Karpas-422 (cell line): ENCODE measurements around the gene SPOP. TPM values are rescaled to one million over a fixed set of nuclear protein-coding genes. Genes with fewer than 3 reads are reported as not detected.
"Not testable (repeated sequence)": the region's sequence is repeated elsewhere in the genome, so short reads cannot be mapped to it uniquely, and the experiment has no call there.

ENCODE experiments used
- DNase-seq: peaks from one replicate; pipeline ENCODE4 v3.0.0-alpha.2; 2015
- H2AFZ ChIP-seq: fragments of 200-600 bp; sonication (generic); 2 replicates; pipeline ENCODE4 v1.6.1; 2014; ENCODE audit warnings: antibody characterized with exemption, low read length, mixed read lengths
- H3K27ac ChIP-seq: fragments of 200-600 bp; sonication (generic); 2 replicates; pipeline ENCODE4 v1.5.1; 2014; ENCODE audit warnings: mild to moderate bottlenecking, low read length, moderate library complexity
- H3K27me3 ChIP-seq: fragments of 200-600 bp; sonication (generic); 2 replicates; pipeline ENCODE4 v1.6.1; 2014; ENCODE audit warnings: low read length, mixed read lengths
- H3K36me3 ChIP-seq: fragments of 200-600 bp; sonication (generic); 2 replicates; pipeline ENCODE4 v1.6.1; 2014; ENCODE audit warnings: low read length, mixed read lengths; ENCODE audit not compliant: insufficient read depth
- H3K4me1 ChIP-seq: fragments of 200-600 bp; sonication (generic); 2 replicates; pipeline ENCODE4 v1.6.1; 2014; ENCODE audit warnings: mild to moderate bottlenecking, low read length, mixed read lengths
- H3K4me2 ChIP-seq: fragments of 200-600 bp; sonication (generic); 2 replicates; pipeline ENCODE4 v1.6.1; 2014; ENCODE audit warnings: low read length, low read depth, mild to moderate bottlenecking; ENCODE audit not compliant: poor library complexity, severe bottlenecking
- H3K4me3 ChIP-seq: fragments of 200-600 bp; sonication (generic); 2 replicates; pipeline ENCODE4 v1.5.1; 2014; ENCODE audit warnings: mild to moderate bottlenecking, antibody characterized with exemption, low read length, mixed read lengths
- H3K79me2 ChIP-seq: fragments of 200-600 bp; sonication (generic); 2 replicates; pipeline ENCODE4 v1.6.1; 2014; ENCODE audit warnings: mild to moderate bottlenecking, low read length, mixed read lengths
- H3K9ac ChIP-seq: fragments of 200-600 bp; sonication (generic); 2 replicates; pipeline ENCODE4 v1.6.0; 2014; ENCODE audit warnings: low read length
- H3K9me2 ChIP-seq: fragments of 200-600 bp; sonication (generic), shearing (Covaris generic); replicated peaks from 2 replicates; pipeline ENCODE4 v1.6.0; 2014; ENCODE audit warnings: mild to moderate bottlenecking, low read length, moderate library complexity; ENCODE audit not compliant: insufficient read depth
- H3K9me3 ChIP-seq: fragments of 300-700, 200-600 bp; sonication (generic); 2 replicates; pipeline ENCODE4 v1.6.1; 2014; ENCODE audit warnings: low read length, mixed read lengths
- H4K20me1 ChIP-seq: fragments of 200-600 bp; sonication (generic); 2 replicates; pipeline ENCODE4 v1.6.1; 2014; ENCODE audit warnings: mild to moderate bottlenecking, antibody characterized with exemption, low read length, low read depth; ENCODE audit not compliant: insufficient read depth
- total RNA-seq: library from RNA; depleted of rRNA; stranded (reverse); fragments of >200 nt; shearing (Covaris generic); gene quantifications from 2 replicates; pipeline ENCODE4 v1.2.3, GENCODE V29; 2014; ENCODE audit warnings: low replicate concordance

The SPOP gene
- total RNA-seq, 1 experiment from 2014 or later, result 49.0 TPM

DNA sequence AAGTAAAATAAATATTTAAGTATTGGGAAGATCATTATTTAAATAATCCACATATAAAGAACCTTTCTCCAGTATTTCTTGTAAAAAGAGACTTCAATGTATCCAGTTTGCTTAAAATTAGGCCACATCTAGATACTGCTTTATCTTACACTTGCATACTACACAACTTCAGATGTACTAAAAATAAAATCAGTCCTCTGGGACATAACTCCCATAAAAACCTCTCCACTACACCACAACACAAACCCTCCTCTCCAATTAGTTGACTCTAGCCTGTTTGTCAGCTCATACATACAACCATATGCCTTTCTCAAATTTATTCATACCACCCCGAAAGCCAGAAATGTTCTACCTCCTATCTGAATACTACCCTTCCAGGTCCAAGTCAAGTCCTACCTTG, 21.6 kb downstream of the SPOP start:
- no peak overlapping the region for H3K27ac ChIP-seq
- no peak for DNase-seq
- peaks cover 5% of the 10 kb centered on the region; the same call in 1 of the 2 replicates for H3K9me2 ChIP-seq
- H3K79me2 ChIP-seq, result peaks cover 97% of the 10 kb centered on the region
- no peak overlapping the region for H3K4me2 ChIP-seq
- no peak overlapping the region for H3K4me3 ChIP-seq
- no peaks in the 10 kb centered on the region for H3K9me3 ChIP-seq
- 0 out of 2 replicates have a peak, but pooled peaks cover 3% of the 10 kb centered on the region for H3K36me3 ChIP-seq
- no peak overlapping the region for H3K9ac ChIP-seq
- peaks cover 21% of the 10 kb centered on the region for H3K4me1 ChIP-seq
- no peaks in the 10 kb centered on the region for H3K27me3 ChIP-seq
- no peak overlapping the region for H2AFZ ChIP-seq
- H4K20me1 ChIP-seq, result peaks cover 7% of the 10 kb centered on the region; the same call in 1 of the 2 replicates

GRCh38 chr17:49647256-49647585, 30.7 kb downstream of the SPOP start:
- Histone ChIP-seq H3K79me2 (peaks cover 96% of the 10 kb centered on the region), H3K4me1 (no peaks in the 10 kb centered on the region; the same call in 1 of the 2 replicates), H3K36me3 (no peaks in the 10 kb centered on the region; the same call in 1 of the 2 replicates), H3K4me3 (no peak overlapping the region), H4K20me1 (no peaks in the 10 kb centered on the region), H3K4me2 (no peak overlapping the region), H2AFZ (no peak overlapping the region), H3K9ac (no peak overlapping the region), H3K9me3 (no peaks in the 10 kb centered on the region), H3K27me3 (no peaks in the 10 kb centered on the region), H3K27ac (no peak overlapping the region), H3K9me2 (no peaks in the 10 kb centered on the region)
- DNase-seq, result no peak

DNA sequence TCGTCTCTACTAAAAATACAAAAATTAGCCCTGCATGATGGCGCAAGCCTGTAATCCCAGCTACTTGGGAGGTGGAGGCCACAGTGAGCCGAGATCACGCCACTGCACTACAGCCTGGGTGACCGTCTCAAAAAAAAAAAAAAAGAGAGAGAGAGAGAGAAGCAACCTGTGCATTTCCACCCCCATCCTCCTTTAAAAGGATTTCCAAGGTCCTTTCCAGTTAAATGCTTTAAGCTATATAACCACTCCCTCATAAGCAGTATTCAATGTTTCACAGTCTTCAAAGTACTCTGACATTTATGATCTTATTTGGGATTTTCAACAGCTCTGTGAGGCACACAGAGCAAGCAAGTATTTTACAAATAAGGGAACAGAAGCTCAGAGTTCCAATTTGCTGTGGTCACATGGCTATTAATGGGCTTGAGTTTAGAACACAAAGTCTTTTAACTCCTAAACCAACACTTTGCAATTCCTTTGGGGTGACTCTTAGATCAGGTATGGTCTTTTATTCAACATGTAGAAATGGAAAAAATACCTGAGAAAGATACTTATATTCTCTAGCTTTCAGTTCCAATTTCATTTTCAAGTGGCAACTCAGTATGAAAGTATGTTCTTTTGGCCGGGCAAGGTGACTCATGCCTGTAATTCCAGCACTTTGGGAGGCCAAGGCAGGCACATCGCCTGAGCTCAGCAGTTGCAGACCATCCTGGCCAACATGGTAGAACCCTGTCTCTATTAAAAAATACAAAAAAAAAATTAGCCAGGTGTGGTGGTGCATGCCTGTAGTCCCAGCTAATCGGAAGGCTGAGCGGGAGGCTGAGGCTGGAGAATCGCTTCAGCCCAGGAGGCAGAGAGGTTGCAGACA, 31.3 kb downstream of the SPOP start:
- H3K27me3 ChIP-seq, result no peaks in the 10 kb centered on the region
- no peak overlapping the region for H3K9ac ChIP-seq
- no peak overlapping the region for H3K4me2 ChIP-seq
- H3K79me2 ChIP-seq, result peaks cover 96% of the 10 kb centered on the region
- H3K4me3 ChIP-seq, result no peak overlapping the region
- no peaks in the 10 kb centered on the region for H4K20me1 ChIP-seq
- H3K27ac ChIP-seq, result no peak overlapping the region
- no peaks in the 10 kb centered on the region for H3K9me3 ChIP-seq
- no peaks in the 10 kb centered on the region for H3K4me1 ChIP-seq
- no peak overlapping the region for H2AFZ ChIP-seq
- H3K9me2 ChIP-seq, result no peaks in the 10 kb centered on the region
- no peak for DNase-seq
- no peaks in the 10 kb centered on the region; the same call in 1 of the 2 replicates for H3K36me3 ChIP-seq

GRCh38 chr17:49646056-49646390, 31.9 kb downstream of the SPOP start:
- H4K20me1 ChIP-seq, result not testable (repeated sequence)

GRCh38 chr17:49645654-49646053, 32.2 kb downstream of the SPOP start:
- no peaks in the 10 kb centered on the region for H3K9me3 ChIP-seq
- no peaks in the 10 kb centered on the region for H3K9me2 ChIP-seq
- H3K27ac ChIP-seq, result no peak overlapping the region
- H3K27me3 ChIP-seq, result no peaks in the 10 kb centered on the region
- H3K9ac ChIP-seq, result no peak overlapping the region
- no peaks in the 10 kb centered on the region for H3K4me1 ChIP-seq
- no peak overlapping the region for H3K4me3 ChIP-seq
- peaks cover under 1% of the 10 kb centered on the region; the same call in 1 of the 2 replicates for H3K36me3 ChIP-seq
- H2AFZ ChIP-seq, result no peak overlapping the region
- no peaks in the 10 kb centered on the region for H4K20me1 ChIP-seq
- no peak for DNase-seq
- H3K79me2 ChIP-seq, result peaks cover 96% of the 10 kb centered on the region
- no peak overlapping the region for H3K4me2 ChIP-seq

More at GRCh38 chr17:49646056-49646390, 31.9 kb downstream of the SPOP start:
- H3K79me2 ChIP-seq, result peaks cover 96% of the 10 kb centered on the region
- not testable (repeated sequence) for H3K4me1 ChIP-seq, H3K27ac ChIP-seq, H3K36me3 ChIP-seq, DNase-seq, H3K27me3 ChIP-seq, H2AFZ ChIP-seq, H3K4me2 ChIP-seq, H3K9ac ChIP-seq, H3K9me2 ChIP-seq, H3K4me3 ChIP-seq, H3K9me3 ChIP-seq

- Histone ChIP-seq H3K9me3 (no peaks in the 10 kb centered on the region), H3K27ac (no peak overlapping the region), H3K4me2 (no peak overlapping the region), H3K79me2 (peaks cover 100% of the 10 kb centered on the region), H3K36me3 (peaks cover 13% of the 10 kb centered on the region; the same call in 1 of the 2 replicates), H2AFZ (no peak overlapping the region), H3K27me3 (no peaks in the 10 kb centered on the region), H3K9ac (no peak overlapping the region), H3K9me2 (no peaks in the 10 kb centered on the region), H3K4me1 (peaks cover 4% of the 10 kb centered on the region), H4K20me1 (peaks cover 6% of the 10 kb centered on the region; the same call in 1 of the 2 replicates), H3K4me3 (no peak overlapping the region)
- DNase-seq, result no peak
These were observed 37.3 kb downstream of the SPOP start for GRCh38 chr17:49640556-49640955.

GRCh38 chr17:49638818-49639217, 39.1 kb downstream of the SPOP start:
- H3K79me2 ChIP-seq, result peaks cover 100% of the 10 kb centered on the region
- H3K9me3 ChIP-seq, result no peaks in the 10 kb centered on the region

DNA sequence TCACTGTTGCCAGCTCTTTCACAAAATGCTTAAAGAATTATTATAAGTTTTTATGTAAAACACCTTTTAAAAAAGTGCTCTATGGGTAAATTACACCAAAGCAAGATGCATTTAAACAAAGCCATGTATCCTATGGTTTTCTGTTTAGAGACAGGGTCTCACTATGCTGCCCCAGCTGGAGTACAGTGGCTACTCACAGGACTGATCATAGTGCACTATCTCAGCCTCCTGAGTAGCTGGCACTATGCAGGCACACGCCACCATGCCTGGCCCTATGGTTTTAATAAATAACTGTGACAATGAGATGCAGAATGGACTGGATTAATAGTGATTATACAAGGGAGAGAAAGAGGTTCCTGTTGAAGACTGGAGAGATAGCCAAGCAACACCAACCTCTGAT, 40.2 kb downstream of the SPOP start:
- Histone ChIP-seq H3K9me3 (no peaks in the 10 kb centered on the region), H3K79me2 (peaks cover 100% of the 10 kb centered on the region)

More at GRCh38 chr17:49638818-49639217, 39.1 kb downstream of the SPOP start:
- Histone ChIP-seq H2AFZ (no peak overlapping the region), H3K9me2 (no peaks in the 10 kb centered on the region), H3K4me1 (peaks cover 19% of the 10 kb centered on the region), H3K36me3 (peaks cover 13% of the 10 kb centered on the region; the same call in 1 of the 2 replicates), H3K4me2 (no peak overlapping the region), H3K4me3 (no peak overlapping the region), H3K27ac (no peak overlapping the region), H4K20me1 (peaks cover 6% of the 10 kb centered on the region; the same call in 1 of the 2 replicates), H3K27me3 (no peaks in the 10 kb centered on the region), H3K9ac (no peak overlapping the region)
- DNase-seq, result no peak

More for the DNA sequence above, 40.2 kb downstream of the SPOP start:
- no peaks in the 10 kb centered on the region for H3K27me3 ChIP-seq
- H3K4me2 ChIP-seq, result no peak overlapping the region
- no peak overlapping the region for H3K27ac ChIP-seq
- no peak overlapping the region for H3K9ac ChIP-seq
- DNase-seq, result no peak
- no peak overlapping the region for H3K4me3 ChIP-seq
- no peak overlapping the region for H2AFZ ChIP-seq
- peaks cover 20% of the 10 kb centered on the region for H3K4me1 ChIP-seq
- H3K9me2 ChIP-seq, result no peaks in the 10 kb centered on the region
- peaks cover 6% of the 10 kb centered on the region; the same call in 1 of the 2 replicates for H4K20me1 ChIP-seq
- peaks cover 13% of the 10 kb centered on the region; the same call in 1 of the 2 replicates for H3K36me3 ChIP-seq
